WI38 (cell line): ENCODE results near the gene ALG9.

Source experiments
- H3K4me3 ChIP-seq: 2 replicates; pipeline ENCODE4 v1.5.1; 2011; ENCODE audit warnings: low read depth, mild to moderate bottlenecking, control low read depth, low read length
- TF ChIP-seq, protein P1 (sequence below): IDR thresholded peaks from 2 replicates; pipeline ENCODE4 v1.5.1; 2012; ENCODE audit warnings: low read depth, mild to moderate bottlenecking, control low read depth, low read length

The ALG9 gene

DNA sequence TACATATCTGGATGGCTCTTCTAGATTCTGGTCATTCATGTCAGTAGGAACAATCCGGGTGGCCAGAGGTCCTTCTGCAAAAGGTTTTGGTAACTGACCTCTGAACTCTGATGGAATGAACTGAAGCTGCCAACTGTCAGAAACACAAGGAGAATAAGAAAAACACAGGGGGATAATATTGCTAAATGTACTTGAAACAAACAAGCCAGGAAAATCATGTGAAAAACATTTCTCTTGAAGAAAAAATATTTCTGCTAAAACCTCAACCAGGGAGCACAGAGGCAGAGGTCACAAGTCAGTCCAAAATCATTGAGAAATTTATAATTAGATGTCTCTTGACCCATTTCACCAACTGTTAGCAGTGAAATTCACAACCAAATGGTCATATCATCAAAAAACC lies 35.2 kb downstream of the ALG9 start:
- H3K4me3 ChIP-seq = no peak overlapping the region
- TF ChIP-seq, protein P1, sequence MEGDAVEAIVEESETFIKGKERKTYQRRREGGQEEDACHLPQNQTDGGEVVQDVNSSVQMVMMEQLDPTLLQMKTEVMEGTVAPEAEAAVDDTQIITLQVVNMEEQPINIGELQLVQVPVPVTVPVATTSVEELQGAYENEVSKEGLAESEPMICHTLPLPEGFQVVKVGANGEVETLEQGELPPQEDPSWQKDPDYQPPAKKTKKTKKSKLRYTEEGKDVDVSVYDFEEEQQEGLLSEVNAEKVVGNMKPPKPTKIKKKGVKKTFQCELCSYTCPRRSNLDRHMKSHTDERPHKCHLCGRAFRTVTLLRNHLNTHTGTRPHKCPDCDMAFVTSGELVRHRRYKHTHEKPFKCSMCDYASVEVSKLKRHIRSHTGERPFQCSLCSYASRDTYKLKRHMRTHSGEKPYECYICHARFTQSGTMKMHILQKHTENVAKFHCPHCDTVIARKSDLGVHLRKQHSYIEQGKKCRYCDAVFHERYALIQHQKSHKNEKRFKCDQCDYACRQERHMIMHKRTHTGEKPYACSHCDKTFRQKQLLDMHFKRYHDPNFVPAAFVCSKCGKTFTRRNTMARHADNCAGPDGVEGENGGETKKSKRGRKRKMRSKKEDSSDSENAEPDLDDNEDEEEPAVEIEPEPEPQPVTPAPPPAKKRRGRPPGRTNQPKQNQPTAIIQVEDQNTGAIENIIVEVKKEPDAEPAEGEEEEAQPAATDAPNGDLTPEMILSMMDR = no peak

- H3K4me3 ChIP-seq = no peak overlapping the region
- TF ChIP-seq, protein P1 = no peak
Measured at GRCh38 chr11:111835665-111836064, 35.7 kb downstream of the ALG9 start.

DNA sequence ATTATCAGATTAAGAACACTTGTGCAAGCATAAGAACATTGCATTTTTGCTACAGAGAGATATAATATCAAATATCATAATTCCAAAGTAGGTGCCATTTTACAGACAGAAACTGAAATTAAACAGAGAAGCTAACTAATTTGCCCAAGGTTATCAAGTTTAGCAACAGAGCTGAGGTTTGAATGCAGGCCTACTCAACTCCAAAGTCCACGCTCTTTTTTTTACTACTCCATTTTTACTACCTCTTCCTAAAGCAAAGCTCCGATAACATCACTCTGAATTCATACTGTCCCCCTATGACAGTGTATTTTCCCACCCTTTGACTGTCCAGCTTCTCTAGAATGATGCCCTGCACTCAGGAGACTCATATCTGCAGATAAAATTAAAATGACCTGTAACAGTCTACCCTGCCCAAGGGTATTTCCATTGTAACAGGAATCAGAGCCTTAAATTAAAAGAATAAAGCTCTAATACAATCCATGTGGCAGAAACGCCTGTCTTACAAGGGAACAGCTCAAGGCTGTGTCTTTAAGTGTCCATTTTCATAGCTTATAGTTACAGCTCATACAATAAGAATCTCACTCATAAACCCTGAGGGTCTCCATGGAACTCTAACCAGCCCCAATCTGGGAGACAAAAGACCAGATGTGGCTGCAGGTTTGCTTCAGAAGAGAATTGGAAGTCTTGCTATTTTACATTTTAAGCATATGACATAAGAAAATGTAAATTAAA lies 36.8 kb downstream of the ALG9 start:
- TF ChIP-seq, protein P1 = no peak
- H3K4me3 ChIP-seq = no peak overlapping the region

GRCh38 chr11:111833524-111833923 lies 37.9 kb downstream of the ALG9 start:
- H3K4me3 ChIP-seq = no peak overlapping the region
- TF ChIP-seq, protein P1 = no peak

- TF ChIP-seq, protein P1 = no peak
Measured at GRCh38 chr11:111829185-111829968, 42.0 kb downstream of the ALG9 start.

DNA sequence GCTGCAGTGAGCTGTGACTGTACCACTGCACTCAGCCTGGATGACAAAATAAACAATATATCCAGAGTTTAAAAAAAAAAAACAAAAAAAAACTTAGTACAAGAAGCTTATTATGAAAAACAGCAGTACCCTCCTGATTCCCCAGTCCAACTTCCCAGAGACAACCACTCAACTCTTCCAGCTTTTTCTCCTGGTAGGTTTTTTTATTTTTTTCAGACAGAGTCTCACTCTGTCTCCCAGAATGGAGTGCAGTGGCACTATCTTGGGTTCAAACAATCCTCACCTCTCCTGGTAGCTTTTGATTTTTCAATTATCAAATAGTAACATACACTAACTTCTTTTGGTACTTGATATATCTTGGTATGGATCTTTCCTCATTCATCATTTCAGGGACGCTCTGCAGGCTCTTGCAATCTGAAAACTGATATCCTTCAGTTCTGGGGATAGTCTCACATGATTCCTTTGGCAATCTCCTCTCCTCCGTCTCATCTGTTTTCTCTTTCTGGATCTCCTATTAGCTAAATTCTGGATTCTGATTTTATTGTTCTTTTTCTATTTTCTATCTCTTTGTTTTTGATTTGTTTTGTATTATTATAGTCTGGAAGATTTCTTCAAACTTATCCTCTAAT lies 44.9 kb downstream of the ALG9 start:
- TF ChIP-seq, protein P1 = no peak

More at GRCh38 chr11:111829185-111829968, 42.0 kb downstream of the ALG9 start:
- no peak overlapping the region for H3K4me3 ChIP-seq

GRCh38 chr11:111823629-111824028 lies 47.8 kb downstream of the ALG9 start:
- no peak overlapping the region for H3K4me3 ChIP-seq

More for the DNA sequence above, 44.9 kb downstream of the ALG9 start:
- no peak overlapping the region for H3K4me3 ChIP-seq

More at GRCh38 chr11:111823629-111824028, 47.8 kb downstream of the ALG9 start:
- TF ChIP-seq, protein P1 = no peak
